LNCAP (cell line): ENCODE results near the gene CACNA1G.

Source experiments
- CTCF ChIP-seq: fragments of 450-650 bp; IDR thresholded peaks from 2 replicates; pipeline ENCODE4 v1.5.1; 2017; ENCODE audit warnings: mild to moderate bottlenecking

CACNA1G gene

GRCh38 chr17:50594892-50595291 is 34.4 kb downstream of the CACNA1G start:
- TF ChIP-seq CTCF = no peak

DNA sequence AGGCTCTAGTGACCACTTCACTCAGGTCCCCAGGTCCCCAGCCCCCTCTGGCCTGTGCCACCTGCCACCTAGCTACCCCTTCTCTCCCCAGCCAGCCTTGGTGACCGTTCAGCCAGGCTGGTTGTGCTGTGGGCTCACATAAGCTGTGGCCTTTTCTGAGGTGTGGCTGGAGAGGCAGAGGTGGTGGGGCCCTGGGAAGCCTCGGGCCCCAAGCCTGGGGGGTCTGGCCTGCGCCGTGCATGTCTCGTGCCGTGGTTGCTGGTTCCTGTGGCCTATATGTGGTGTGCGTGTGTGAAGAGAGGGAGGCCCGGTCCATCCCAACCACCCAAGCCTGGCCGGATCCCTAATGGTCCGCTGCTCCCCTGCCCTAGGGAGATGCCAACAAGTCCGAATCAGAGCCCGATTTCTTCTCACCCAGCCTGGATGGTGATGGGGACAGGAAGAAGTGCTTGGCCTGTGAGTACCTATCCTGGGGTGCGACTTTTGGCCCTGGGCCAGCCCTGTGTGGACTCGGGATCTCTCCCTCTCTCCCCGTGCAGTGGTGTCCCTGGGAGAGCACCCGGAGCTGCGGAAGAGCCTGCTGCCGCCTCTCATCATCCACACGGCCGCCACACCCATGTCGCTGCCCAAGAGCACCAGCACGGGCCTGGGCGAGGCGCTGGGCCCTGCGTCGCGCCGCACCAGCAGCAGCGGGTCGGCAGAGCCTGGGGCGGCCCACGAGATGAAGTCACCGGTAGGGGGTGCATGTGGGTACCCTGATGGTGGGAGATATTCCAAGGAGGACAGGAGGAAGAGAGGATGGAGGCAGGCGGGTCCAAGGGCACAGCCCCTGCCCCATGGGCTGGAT is 35.9 kb downstream of the CACNA1G start:
- TF ChIP-seq CTCF = no peak

GRCh38 chr17:50598487-50598886 is 38.0 kb downstream of the CACNA1G start:
- TF ChIP-seq CTCF = no peak

DNA sequence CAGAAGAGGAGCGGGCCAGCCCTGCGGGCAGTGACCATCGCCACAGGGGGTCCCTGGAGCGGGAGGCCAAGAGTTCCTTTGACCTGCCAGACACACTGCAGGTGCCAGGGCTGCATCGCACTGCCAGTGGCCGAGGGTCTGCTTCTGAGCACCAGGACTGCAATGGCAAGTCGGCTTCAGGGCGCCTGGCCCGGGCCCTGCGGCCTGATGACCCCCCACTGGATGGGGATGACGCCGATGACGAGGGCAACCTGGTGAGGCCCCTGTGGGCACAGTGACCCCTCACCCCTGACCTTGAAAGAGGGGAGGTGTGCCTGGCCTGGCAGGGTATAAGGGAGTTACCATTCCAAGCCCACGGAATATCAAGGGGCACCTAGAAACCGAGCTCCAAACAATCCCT is 39.1 kb downstream of the CACNA1G start:
- no peak for TF ChIP-seq CTCF

GRCh38 chr17:50601823-50602375 is 41.4 kb downstream of the CACNA1G start:
- TF ChIP-seq CTCF = no peak

DNA sequence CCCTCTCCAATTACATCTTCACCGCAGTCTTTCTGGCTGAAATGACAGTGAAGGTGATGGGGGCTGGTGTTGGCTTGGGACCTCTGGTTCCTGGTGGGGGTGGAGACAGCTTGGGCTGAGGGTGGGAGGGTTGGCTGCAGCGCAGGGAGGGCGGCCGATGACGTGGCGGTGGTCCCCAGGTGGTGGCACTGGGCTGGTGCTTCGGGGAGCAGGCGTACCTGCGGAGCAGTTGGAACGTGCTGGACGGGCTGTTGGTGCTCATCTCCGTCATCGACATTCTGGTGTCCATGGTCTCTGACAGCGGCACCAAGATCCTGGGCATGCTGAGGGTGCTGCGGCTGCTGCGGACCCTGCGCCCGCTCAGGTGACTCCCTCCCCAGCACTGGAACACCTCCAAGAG is 42.3 kb downstream of the CACNA1G start:
- TF ChIP-seq CTCF = no peak

DNA sequence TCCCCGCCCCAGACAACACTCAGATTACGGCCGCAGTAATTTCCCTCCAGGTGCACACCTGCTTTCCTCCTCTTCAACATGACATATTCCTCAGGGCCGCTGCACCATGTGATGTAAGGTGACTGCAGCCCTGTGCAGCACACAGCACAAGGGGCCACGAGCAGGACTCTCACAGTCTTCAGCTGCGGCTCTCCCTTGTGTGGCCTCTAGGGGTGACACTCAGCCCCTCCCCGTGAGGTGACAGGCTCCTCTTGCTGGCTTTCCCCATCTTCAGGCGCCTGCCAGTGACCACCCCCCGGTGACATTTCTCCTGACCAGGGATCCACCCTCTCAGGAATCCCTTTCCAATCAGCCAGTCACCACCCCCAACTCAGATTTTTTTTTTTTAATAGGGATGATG is 42.8 kb downstream of the CACNA1G start:
- no peak for TF ChIP-seq CTCF
